Coronary artery (tissue), 2 donors: ENCODE results near the gene CD101.

ENCODE experiments used
- DNase-seq: peaks from one replicate; pipeline ENCODE4 v3.0.0-alpha.2; 2017; ENCODE audit warnings: low spot score
- H3K27ac ChIP-seq, 2 donors: fragments of 200-600 bp; sonication (generic); one replicate each; pipeline ENCODE4 v1.5.1; 2016 to 2019
- H3K4me3 ChIP-seq: fragments of 200-600 bp; sonication (generic); 2 replicates; pipeline ENCODE4 v1.5.1; 2016; ENCODE audit warnings: mild to moderate bottlenecking, moderate library complexity
- TF ChIP-seq, protein P1 (sequence below): fragments of 200-600 bp; sonication (generic); IDR thresholded peaks from one replicate; pipeline ENCODE4 v1.5.1; 2019; ENCODE audit warnings: antibody characterized with exemption

Gene CD101

DNA sequence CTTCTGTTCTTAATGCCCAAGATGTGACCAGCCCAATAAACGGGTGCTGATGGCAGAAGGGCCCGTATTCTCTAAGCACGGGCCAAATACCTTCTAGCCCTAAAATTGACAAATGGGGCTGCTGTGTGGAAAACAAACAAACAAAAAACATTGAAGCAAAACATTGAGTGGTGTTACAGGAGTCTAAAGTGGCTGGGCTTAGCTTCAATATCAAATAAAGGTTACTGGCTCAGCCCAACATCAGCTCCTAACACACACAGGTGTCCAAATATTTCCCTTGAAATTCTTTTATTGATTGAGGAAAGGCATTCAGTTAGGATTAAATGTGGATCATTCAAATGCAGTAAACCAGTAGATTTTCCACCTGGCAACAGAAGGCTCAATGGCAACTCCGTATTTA is 45.2 kb downstream of the CD101 start:
- H3K4me3 ChIP-seq = no peak overlapping the region
- no peak for DNase-seq
- TF ChIP-seq, protein P1, sequence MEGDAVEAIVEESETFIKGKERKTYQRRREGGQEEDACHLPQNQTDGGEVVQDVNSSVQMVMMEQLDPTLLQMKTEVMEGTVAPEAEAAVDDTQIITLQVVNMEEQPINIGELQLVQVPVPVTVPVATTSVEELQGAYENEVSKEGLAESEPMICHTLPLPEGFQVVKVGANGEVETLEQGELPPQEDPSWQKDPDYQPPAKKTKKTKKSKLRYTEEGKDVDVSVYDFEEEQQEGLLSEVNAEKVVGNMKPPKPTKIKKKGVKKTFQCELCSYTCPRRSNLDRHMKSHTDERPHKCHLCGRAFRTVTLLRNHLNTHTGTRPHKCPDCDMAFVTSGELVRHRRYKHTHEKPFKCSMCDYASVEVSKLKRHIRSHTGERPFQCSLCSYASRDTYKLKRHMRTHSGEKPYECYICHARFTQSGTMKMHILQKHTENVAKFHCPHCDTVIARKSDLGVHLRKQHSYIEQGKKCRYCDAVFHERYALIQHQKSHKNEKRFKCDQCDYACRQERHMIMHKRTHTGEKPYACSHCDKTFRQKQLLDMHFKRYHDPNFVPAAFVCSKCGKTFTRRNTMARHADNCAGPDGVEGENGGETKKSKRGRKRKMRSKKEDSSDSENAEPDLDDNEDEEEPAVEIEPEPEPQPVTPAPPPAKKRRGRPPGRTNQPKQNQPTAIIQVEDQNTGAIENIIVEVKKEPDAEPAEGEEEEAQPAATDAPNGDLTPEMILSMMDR = no peak

DNA sequence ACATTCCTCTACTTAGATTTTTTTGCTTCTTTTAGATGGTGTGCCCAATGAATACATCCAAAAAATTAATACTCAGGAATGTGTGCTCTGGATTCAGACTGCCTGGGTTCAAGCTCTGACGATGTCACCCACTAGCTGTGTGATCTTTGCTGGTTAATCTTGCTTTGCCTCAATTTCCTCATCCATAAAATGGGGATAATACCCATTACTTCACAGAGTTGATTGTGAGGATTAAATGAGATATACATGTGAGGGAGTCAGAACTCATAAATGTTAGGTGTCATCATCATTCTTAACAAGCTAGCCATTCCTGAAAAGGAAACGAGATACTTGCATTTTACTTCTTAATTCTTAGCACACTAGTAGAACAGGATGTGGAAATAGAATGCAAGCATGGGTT is 45.7 kb downstream of the CD101 start:
- H3K27ac ChIP-seq = no peak overlapping the region
- DNase-seq = no peak
- TF ChIP-seq, protein P1 = no peak
- no peak overlapping the region for H3K4me3 ChIP-seq

More for the DNA sequence above, 45.2 kb downstream of the CD101 start:
- H3K27ac ChIP-seq = no peak overlapping the region

DNA sequence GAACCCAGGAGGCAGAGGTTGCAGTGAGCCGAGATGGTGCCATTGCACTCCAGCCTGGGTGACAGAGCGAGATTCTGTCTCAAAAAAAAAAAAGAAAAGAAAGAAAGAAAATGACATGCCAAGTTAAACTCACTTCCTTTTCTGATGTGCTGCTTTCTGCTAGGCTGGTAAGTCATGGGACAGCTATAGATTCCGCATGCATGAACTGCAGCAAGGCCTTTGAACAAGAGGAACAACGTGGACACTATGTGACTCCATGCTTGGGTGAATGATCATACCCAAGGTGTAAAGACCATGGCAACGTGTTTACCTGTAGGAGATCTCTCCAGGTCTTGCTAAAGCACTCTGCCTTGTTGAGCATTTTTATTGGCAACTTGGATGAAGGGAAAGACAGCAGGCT is 48.3 kb downstream of the CD101 start:
- TF ChIP-seq, protein P1 = no peak
- Histone ChIP-seq H3K27ac (no peak overlapping the region), H3K4me3 (no peak overlapping the region)
- DNase-seq = no peak

DNA sequence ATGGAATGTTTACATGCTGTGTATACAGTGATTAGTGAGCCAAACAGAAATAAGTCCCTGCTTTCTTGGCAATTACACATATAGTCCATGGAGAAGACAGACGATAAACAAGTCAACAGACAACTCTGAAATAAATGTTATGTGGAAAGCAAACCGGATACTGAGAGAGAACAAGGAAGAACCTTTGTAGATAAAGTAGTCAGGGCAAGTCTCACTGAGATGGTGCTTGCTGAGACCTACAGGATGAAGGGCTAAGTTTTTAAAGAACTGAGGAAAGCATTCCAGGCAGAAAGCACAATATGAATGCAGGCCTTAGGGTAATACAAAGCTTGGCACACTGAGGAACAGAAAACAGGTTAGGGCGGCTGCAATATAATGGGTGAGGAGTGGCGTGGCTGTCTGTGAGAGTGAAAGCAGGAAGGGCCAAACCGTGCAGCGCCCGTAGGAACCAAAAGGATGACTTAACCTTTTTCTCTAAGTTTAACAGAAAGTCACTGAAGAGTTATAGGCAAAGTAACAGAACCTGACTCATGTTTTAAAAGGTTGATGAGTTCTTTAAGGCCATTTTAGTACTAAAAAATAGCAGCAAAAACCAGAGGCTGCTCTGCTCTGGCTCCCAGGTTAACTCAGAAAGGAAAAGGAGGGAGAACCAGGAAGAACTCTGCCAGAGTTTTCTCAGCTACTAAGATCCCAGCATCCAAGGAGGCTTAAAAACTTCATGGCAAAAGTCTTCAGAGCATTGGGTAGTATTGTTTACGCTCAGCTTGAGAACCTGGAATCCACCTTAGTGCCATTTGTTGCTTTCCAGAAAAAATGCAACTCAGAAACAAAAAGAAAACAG is 49.9 kb downstream of the CD101 start:
- Histone ChIP-seq H3K27ac (no peak overlapping the region), H3K4me3 (no peak overlapping the region)
- TF ChIP-seq, protein P1 = no peak
- no peak for DNase-seq

DNA sequence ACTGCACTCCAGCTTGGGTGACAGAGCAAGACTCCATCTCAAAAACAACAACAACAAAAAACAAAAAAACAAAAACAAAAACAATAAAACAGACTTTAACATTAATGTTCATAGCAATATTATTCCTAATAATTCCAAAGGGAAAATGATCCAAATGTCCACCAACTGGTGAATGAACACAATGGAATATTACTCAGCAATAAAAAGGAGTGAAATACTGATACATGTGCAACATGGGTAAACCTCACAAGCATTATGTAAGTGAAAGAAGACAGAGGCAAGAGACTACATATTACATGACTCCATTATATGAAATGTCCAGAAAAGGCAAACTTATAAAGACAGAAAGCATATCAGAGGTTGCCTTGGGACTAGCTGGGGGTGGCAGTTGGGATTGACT is 52.5 kb downstream of the CD101 start:
- DNase-seq = no peak
- no peak overlapping the region for H3K4me3 ChIP-seq

DNA sequence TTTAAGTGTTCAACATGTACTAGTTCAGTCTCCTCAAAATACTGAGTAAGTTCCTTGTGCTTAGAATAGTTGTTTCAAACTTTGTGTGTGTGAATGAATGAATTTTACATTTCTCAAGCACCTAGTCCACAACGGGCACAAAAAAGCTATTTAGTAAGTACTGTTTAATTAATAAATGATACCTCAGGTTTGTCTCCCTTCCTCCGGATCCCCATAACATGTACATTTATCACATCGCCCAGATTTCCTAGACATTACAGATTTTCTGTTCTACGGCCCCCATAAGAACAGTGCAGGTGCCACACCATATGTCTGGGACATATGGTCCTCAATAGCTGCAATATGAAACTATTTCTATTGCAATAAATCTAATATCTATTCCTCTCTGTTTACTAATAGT is 57.2 kb downstream of the CD101 start:
- DNase-seq = no peak
- Histone ChIP-seq H3K27ac (no peak overlapping the region), H3K4me3 (no peak overlapping the region)
- TF ChIP-seq, protein P1 = no peak

More for the DNA sequence above, 52.5 kb downstream of the CD101 start:
- TF ChIP-seq, protein P1 = no peak
- no peak overlapping the region for H3K27ac ChIP-seq

DNA sequence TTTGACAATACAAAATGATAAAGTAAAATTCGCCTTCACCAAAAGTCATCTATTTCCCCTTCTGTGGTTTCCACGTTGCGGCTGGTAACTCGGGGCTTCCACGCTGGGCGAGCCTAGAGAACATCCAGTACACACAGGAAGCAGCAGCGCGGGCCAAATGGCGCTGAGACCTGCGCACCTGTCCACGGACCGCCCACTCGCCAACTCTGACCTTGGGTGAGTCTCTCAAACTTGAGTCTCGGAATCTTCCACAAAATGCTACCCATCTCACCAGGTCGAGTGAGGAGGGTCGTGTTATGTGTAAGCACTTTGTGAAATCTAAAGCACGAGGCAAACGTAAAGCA is 57.7 kb downstream of the CD101 start:
- TF ChIP-seq, protein P1 = no peak
- DNase-seq = no peak
- H3K27ac ChIP-seq = no peak overlapping the region

More for the DNA sequence above, 57.7 kb downstream of the CD101 start:
- peak overlapping the region; percentile 70 for H3K4me3 ChIP-seq
